GM21423 (cell line): ENCODE data around the gene RPL37.
"Not testable (repeated sequence)": the region's sequence is repeated elsewhere in the genome, so short reads cannot be mapped to it uniquely, and the experiment has no call there.

ENCODE experiments used
- ATAC-seq: cut with Tn5 transposase; IDR thresholded peaks from one replicate; pipeline ENCODE4 v1.9.1; 2021; ENCODE audit warnings: mild to moderate bottlenecking, moderate library complexity; ENCODE audit not compliant: unreplicated experiment

Gene RPL37

DNA sequence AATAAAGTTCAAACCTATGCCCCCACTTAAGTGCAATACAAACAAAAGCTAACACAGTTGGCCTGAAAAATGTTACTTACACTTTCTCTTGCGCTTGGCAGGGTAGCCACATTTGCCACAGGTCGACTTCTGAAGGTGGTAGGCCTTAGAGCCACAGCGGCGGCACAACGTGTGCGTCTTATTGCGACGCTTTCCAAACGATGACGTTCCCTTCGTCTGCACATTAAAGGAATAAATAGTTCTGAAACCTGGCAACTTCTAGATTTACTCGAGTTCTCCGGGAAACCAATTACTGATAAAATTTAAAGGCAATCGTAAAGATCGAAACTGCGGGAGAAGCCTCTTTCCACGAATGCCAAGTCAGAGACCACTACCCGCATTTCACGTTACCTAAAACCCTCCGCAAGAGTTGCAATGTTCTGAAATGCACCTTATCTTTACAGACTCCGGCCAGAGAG, 602 bp downstream of the RPL37 start:
- ATAC-seq, result no peak

GRCh38 chr5:40833712-40834229, 1.3 kb downstream of the RPL37 start:
- no peak for ATAC-seq

DNA sequence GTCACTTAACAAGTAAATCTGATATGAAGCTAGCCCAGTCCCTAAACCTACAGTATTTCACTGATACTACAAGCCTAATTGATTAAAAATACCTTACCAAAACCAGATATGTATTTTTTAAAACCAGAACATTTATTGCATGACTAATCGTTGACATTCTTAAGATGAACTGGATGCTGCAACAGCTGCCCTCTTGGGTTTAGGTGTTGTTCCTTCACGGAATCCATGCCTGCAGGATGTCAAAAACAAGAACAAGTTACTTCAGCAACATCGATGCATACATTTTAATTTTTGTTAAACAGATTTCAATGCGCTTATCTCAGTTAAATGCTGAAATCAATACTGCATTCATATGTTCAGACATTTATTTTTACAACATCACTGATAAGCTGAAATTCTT, 2.7 kb downstream of the RPL37 start:
- no peak for ATAC-seq

DNA sequence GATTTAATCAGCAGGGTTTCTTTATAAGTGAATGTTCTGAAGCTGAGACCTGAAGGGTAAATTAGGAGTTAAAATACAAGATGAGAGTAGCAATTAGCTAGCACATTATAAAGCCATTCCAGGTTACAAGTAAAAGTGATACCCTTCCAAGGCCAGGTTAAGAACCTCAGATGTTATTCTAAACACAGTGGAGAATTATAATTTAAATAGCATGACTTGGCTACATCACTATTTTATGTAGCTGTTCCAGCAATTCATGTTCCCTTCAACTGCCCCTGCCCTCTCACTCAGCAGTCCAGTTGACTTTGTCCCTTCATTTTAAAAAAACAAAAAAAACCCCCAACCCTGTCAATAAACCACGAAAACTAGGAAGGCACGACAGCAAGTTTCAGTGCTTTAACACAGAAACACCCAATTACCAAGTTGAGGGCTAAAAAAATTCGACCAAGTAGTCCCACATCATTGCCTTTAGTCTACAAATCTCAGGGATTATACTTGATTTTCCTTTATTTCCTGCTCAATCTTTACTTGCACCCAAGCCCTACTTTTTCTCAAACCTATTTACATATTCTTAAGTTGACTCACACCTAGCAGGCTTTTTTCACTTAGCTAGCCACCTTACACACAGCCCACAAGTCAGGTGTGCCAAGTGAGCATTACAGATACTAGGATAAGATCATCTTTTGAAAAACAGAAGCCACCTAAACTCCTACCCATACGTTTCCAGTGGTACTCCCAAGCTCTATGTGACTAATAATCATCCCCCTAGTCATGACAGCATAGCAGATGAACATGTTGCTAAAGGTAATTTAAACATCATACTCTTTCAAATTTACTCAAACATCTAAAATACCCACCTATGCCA, 3.4 kb downstream of the RPL37 start:
- no peak for ATAC-seq

DNA sequence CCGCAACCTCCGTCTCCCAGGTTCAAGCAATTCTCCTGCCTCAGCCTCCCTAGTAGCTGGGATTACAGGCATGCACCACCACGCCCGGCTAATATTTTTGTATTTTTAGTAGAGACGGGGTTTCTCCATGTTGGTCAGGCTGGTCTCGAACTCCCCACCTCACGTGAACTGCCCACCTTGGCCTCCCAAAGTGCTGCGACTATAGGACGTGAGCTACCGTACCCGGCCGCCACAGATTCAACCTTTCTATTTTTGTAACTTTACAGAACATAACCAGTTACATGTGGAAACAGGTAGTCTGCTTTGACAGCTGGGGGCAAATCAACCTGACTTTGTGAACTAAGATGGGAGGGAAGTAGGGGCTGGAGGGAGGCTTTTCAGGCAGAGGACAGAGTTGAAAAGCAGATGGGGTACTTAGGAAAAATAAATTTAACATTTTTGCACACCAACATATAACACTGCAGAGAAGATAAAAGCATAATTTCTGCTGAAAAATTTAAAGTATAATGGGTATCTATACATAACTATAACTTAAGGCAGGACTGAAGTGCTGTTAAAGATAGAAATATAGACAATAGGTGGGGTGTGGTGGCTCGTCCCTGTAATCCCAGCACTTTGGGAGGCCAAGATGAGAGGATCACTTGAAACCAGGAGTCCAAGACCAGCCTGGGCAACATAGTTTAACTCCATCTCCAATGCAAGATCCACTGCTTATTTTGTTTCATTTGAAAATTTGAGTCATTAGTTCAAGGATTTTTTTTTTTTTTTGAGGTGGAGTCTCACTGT, 5.1 kb downstream of the RPL37 start:
- no peak for ATAC-seq

DNA sequence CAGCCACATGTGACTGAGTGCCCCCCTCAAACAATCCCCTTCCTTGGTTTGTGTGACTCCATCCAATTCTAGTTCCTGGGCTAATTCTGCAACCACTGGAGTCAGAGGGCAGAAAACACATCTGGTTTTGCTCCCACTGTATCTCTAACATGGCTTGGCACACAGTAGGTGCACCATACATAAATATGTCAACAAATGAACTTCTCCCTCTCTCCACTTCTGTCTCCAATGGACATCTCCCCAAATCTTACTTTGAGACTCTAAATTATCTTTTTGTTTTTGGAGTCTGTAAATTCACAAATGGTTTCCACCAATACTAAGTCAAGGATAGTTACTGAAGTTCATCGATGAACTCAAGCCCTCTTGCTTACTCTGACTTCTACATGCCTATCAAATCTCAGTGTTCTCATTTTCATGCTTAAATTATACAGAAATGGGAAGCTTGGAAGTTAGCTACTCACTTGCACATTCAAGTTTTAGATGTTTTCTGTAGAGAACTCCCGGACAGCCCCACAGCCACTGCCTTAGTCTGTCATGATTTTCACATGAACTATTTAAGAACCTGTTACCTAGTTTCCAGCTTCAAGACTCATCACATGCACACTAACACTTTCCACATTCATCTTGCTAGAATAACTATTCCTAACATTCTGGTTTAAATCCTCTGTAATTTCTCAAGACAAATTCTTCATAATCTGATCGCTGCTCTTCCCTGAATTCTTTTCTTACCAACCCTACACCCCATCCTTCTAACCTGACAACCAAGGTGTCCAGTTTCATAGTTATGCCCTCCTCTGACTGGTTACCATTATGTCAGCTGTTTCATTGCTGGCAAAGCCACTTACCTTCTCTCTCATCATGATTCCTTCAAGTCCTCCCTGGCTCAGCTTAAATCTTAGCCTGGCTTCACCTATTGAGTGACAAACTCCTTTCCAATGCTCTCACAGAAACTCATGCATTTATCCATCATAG, 6.0 kb downstream of the RPL37 start:
- ATAC-seq, result no peak

DNA sequence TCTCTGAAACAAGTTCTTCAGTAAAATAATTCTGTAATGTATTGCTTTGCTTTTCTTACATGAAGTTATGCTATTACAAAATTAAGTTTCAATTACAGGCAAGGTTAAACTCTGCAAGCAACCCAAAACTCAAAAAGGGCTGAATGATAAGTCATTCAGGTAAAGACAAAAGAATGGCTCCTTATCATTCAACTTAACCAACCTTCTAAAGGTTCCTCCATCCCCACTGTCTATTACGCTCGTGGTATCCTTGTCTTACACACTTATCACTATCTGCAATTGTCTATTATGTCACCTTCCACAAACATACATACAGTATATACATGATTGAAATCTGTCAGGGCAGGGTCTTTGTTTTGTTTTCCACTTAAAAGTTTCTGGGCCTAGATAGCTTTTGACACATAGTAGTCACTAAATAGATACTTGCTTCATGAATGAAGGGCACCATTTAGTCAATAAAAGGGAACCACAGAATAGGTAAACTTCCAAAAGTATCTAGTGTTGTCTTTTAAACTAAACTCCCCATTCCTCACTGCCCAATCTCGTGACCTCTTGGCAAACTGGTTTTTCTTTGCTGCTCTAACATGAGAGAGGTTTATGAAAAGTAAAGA, 6.9 kb downstream of the RPL37 start:
- no peak for ATAC-seq

- ATAC-seq, result no peak
These were observed 7.6 kb downstream of the RPL37 start for GRCh38 chr5:40827188-40827977.

DNA sequence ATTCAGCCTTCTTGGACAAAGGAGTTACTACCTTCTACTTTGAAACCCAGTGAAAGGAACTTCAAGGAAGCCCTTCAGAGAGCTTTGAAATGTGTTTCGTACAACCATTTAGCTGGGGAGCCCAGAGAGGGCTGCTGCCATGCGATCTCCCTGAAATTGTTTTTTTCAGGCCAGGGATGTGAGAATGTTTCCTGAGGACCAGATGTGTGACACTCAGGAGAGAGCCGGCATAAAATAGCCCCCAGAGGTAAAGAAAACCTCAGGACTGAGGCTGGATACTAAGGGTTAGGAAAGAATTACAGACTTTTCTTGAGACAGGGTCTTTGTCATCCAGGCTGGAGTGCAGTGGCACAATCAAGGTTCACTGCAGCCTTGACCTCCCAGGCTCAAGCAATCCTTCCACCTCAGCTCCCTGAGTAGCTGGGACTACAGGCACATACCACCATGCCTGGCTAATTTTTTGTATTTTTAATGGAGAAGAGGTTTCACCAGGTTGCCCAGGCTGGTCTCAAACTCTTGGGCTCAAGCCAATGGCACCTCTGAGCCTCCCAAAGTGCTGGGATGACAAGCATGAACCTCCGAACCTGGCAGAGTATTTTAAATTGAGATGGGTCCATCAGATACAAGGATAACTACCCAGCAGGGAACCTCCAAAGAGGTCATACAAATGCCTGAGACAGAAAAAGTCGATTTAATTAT, 8.4 kb downstream of the RPL37 start:
- no peak for ATAC-seq

DNA sequence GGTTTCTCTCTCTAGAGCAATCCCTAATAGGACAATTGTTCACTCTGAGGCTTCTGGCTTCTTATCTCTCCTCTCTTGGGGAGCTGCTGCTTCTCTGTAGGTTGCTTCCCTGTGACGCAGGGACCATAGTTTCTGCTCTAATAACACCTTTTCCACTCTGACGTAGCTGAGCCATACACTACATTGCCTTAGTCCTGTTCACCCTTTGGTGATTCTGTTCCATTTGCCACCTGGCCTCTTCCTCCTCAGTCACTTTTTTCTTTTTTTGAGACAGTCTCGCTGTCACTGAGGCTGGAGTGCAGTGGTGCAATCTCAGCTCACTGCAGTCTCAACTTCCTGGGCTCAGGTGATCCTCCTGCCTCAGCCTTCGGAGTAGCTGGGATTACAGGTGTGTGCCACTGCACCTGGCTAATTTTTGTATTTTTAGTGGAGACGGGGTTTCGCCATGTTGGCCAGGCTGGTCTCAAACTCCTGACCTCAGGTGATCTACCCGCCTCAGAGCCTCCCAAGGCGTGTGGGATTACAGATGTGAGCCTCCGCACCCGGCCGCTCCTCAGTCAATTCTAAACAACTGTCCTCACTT, 9.5 kb downstream of the RPL37 start:
- ATAC-seq, result not testable (repeated sequence)

- ATAC-seq, result no peak
These were observed 11.6 kb downstream of the RPL37 start for GRCh38 chr5:40823459-40823858.

DNA sequence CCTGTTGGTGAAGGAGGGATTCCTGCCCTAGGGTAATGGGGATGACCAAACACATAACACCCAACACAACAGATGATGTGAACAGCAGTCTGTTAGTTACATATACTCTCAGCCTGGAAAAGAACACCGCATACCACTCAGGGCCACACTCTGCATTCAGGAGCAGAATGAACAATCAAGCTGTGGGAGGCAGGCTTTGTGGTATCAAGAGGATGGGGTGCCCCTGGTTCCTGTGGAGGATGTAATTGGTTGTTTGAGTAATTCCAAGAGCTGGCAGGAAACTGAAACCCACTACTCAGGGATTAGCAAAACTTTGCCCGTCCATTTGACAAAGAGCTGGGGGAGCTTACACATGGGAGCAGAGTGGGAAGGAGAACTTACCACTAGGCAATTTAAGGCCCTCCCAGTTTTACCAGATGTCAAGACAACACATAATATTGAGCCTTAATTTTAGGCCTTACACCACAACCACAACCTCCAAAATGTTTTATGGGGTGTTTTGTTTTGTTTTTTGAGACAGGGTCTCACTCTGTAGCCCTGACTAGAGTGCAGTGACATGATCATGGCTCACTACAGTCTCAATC, 21.2 kb downstream of the RPL37 start:
- no peak for ATAC-seq

DNA sequence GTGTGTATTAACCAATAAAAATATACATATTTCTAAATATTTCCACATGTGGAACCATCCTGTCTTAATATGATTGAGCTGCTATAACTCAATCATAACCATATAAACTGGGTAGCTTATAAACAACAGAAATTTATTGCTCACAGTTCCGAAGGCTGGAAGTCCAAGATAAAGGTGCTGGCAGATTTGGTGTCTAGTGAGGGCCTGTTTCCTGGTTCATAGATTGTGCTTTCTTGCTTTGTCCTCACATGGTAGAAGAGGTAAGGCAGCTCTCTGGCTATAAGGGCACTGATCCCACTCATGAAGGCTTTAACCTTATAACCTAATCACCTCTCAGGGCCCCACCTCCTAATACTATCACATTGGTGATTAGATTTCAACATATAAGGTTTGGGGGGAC, 22.9 kb downstream of the RPL37 start:
- ATAC-seq, result no peak

GRCh38 chr5:40801771-40802562, 33.1 kb downstream of the RPL37 start:
- no peak for ATAC-seq

DNA sequence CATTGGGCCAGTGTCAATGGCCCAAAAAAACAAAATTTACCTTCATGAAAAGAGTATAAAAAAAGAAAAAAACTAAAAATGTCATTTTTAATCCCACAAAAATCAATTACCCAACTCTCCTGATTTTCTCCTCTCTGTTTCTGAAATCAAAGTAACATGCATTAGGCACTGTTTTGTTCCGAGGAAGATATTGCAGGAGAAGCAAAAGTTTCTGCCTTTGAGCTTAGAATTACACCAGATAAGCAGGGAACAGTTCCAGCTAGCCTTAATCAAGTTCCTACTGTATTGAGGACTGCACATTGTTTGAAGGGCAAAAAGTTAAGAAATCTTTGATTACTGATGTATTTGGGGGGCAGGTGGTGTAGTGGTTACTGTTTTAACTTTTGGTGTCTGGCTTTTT, 35.8 kb downstream of the RPL37 start:
- no peak for ATAC-seq

DNA sequence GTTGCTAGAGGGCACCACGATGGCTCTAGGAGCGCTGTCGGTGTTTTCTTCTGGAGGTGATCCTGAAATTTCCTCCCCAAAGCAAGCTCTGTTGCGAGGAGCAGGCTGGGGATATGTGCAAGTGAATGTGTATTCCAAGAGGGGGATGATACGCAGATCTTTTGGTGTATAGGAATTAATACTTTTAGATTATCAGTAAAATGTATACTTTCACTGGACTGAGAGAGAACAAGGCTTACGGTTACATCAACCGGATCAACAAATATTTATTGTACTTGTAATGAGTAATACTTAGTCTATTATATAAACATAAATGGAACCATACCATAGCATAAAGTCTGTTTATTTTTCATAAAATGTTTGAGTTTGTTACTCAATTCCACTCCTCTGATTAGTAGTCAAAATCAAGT, 36.2 kb downstream of the RPL37 start:
- ATAC-seq, result no peak
